GM20431 (cell line): Measurements from ENCODE around the gene C2CD2.

ENCODE experiments used
- in situ Hi-C: fragments of 300-500 bp; cut with MseI, MboI; formaldehyde crosslinking; loops from one replicate; pipeline ENCODE4 v1.15.0; 2020; ENCODE audit warnings: low sequenced_read_pairs; ENCODE audit not compliant: unreplicated experiment

The C2CD2 gene

DNA sequence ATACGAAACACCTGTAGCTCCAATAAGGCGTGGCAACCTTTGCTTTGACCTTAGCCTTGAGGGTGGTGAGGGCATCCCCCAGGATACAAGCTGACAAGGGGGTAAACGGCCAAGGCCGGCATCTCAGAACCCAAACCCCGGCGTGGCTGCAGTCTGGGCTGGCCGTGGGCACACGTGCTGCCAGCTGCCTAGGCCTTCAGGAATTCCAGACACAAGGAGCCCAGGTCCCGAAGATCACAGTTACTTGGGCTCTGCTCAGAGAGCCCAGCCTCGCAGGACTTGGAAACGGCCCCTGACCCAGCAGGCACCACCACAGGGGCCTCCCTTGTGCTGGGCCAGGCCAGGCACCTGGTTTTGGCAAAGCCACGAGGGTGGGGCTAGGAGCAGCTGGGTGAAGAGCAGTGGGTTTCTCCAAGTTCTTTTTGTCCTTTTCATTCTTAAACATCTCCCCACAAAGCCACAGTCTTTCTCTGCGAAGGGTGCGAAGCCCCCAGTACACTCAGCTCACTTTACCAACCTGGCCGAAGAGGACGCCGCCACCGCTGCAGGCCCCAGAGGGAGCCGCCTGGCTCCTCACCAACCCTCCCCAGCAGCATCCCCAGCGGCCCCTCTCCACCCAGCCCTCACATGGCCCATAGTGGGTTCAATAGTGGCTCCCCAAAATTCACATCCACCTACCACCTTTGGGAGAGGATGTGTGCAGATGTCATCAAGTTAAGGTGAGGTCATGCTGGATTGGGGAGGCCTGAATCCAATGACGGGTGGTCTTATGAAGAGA, 101.5 kb downstream of the C2CD2 start:
- in situ Hi-C loops = no loop called here

DNA sequence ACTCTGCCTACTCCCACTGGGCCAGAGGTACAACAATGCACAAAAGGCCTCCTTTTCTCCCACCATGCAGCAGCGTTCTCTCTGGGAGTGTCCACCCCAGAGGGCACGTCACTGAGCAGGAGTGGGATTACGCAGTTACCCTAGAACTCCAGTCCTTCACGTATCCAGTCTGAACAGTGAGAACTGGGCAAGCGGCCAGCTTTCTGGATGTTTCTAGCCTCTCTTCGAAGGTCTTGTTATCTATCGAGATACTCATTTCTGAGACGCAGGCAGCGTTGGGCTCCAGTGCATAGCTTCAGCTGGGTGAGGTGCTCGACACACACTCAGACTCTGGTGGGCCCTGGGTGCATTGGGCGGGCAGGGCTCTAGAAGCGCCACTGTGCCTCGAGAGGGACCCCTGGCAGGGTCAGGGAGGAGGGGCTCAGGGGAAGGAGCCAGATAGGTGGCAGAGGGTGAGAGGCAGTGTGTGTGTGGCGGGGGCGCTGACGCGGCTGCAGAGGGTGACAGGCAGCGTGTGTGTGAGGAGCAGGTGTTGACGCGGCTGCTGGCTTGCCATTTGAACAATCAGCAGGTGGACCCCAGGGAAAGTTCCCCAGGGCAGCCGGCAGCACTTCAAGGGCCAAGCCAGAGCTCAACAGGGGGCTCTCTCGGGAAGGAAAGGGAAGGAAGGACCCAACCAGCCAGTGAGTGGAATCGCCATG, 102.6 kb downstream of the C2CD2 start:
- in situ Hi-C loops = no loop called here

DNA sequence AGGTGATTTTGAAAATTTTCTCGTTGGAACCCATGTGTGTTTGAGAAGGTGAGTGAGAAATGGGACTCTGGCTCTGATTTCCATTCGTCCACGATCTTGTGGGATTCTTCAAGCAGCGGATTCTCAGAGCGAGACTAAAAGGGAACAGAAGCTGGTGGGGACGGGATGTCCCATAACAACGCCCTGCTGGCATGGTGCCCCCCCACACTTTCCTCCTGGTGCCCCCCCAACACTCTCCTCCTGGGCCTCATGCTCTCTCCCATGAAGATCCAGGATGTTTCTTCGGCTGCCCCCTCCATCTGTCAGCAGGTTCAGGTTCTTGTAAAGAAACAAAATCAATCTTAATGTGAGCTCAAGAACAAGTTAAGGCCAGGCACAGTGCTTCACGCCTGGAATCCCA, 103.7 kb downstream of the C2CD2 start:
- in situ Hi-C loops = no loop called here

DNA sequence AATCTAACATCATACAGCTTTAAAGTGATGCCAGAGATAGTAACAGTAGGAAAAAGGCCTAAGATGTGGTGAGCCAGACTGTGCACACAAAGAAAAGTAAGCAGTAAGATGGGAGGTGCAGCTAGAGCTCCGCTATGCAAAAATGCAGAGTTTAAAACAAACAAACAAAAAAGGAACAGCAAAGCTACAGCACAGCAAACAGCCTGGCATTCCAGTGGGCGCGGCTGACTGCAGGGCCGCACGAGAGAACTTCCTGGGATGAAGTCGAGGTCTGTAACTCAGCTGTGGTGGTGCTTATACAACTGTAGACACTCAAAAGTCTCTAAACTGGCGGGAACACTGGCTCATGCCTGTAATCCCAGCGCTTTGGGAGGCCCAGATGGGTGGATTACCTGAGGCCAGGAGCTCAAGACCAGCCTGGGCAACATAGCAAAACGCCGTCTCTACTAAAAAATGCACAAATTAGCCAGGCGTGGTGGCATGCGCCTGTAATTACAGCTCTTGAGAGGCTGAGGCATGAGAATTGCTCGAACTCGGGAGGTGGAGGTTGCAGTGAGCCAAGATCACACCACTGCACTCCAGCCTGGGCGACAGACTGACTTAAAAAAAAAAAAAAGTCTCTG, 104.7 kb downstream of the C2CD2 start:
- in situ Hi-C loops = no loop called here

DNA sequence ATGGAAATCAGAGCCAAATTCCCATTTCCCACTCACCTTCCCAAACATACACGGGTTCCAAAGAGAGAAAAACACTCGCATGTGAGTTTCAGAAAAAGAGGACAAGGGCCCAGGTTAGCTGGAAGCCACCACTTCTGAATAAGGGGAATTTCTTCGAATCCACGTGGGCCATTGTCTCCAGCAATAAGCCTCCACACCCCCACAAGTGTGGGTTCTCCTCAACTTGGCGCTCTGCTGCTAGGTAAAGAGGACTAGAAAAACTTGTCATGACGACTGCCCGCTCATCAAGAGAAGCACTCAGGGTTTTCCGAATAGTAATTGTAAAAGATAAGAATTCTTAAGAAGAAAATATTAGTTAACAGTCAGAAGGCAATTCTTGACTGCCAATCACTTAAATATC, 105.3 kb downstream of the C2CD2 start:
- in situ Hi-C loops = no loop called here

DNA sequence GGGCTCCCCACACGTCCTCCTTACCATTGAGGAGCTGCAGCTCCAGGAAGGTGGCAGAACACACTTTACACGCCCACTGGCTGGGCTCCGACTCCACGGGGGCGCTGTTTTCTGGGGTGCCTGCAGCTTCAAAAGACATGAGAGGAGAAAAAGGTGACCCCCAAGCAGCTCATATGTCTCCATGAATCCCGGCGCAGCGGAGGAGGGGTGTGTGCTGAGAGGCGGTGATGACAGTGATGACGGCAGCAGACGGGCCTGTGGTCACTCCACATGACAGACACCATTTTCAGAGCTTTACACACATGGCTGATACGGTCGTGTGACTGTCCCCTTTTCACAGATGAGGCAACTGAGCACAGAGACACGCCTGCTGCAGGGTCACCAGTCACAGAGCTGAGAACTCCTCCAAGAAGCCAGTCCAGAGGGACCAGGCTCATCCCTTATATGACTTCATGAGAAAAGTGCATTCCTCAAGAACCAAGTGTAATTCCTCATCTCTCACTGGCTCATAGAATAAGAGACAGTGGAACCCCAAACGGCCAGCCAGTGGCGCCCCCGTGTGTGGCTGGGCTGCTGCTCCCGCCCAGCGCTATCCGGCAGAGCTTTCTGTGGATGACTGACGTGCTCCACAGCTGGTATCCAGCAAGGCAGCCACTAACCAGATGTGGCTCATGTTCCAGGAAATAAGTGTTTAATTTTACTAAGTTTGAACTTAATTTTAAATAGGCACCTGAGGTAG, 106.6 kb downstream of the C2CD2 start:
- in situ Hi-C loops = no loop called here

DNA sequence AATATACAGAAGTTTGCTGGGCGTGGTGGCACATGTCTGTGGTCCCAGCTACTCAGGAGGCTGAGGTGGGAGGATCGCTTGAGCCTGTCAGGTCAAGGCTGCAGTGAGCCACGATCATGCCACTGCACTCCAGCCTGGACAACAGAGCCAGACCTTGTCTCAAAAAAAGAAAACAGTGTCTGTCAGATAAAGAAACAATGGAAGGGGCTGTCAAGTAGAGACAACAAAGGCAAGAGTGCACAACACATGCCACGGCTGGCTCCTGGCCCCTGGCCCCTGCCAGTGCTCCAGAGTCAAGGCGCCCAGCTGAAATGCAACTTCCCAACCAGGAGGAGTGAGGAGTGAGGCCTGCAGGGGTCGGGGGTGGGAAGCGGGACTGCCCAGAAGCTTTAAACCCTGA, 107.3 kb downstream of the C2CD2 start:
- in situ Hi-C loops = no loop called here

DNA sequence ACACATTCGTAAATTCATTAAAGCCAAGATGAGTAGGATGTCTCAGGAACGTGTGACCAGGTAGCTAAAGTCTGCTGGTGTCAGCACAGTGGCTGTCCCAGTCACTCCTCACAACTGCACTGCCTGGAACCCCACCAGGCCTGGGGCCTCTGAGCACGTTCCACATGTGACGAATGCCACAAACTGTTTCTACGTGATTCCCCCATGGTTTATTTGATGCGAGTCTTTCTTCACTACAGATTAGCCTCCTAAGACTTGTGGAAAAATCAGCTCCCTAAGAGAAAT, 107.8 kb downstream of the C2CD2 start:
- in situ Hi-C loops = no loop called here

DNA sequence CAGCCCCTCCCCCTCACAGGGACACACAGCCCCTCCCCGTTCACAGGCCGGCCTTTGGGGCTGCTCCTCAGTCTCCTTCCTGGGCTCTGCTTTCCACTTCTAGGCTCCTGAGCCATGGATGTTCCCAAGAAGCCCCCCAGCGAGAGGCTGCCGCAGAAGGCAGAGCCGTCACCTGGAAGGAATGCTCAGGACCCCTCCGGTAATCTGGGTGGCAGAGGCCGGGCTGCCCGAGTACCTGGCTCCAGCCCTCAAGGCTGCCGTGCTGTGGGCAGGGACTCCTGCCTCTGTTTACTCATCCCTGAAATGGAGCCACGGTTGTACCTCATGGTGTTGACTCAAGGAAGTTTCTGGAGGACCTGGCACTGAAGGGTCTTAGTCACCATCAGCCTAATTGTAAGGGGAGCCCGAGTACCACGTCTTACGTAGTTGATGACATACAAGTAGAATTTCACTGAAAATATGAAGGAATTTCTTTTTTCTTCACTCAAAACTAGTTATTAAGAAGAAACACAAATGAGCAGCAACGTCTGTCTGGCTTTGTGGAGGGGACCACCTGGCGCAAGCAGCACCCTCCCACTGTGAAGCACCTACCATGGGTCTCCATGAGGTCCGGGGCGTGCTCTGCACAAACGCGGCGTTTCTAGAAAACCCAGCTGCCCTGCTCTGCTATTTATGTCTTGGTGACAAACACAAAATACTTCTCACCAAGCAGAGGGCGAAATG, 108.3 kb downstream of the C2CD2 start:
- in situ Hi-C loops = no loop called here

DNA sequence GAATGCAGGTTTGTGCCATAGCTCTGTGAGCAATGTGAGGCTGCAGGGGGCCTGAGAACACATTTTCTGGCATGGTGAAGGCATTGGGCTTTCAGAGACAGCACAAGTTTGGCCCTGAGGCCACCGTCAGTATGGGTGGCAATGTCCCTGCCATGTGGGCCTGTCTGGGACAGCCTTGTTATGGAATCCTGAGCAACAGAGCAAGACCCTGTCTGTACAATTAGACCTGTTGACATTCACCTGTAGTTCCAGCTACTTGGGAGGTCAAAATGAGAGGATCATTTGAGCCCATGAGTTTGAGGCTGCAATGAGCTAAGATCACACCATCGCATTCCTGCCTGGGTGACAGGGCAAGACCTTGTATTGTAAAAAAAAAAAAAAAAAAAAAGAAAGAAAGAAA, 110.2 kb downstream of the C2CD2 start:
- in situ Hi-C loops = no loop called here

DNA sequence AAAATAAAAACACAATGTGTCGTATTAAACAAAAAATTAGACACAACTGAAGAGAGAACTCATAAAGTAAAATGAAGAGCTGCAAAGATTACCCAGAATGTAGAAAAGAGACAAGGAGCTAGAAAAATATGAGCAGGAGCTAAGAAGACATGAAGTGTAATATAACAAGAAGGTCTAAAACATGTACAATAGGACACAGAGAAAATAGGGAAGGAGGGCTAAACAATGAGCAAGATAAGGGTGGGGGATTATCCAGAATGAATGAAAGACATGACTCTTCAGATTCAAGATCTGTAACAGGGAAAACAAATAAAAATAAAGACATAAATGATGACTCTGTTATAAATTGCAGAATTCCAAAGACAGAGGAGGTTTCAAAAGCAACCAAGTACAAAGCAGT, 112.9 kb downstream of the C2CD2 start:
- in situ Hi-C loops = no loop called here

DNA sequence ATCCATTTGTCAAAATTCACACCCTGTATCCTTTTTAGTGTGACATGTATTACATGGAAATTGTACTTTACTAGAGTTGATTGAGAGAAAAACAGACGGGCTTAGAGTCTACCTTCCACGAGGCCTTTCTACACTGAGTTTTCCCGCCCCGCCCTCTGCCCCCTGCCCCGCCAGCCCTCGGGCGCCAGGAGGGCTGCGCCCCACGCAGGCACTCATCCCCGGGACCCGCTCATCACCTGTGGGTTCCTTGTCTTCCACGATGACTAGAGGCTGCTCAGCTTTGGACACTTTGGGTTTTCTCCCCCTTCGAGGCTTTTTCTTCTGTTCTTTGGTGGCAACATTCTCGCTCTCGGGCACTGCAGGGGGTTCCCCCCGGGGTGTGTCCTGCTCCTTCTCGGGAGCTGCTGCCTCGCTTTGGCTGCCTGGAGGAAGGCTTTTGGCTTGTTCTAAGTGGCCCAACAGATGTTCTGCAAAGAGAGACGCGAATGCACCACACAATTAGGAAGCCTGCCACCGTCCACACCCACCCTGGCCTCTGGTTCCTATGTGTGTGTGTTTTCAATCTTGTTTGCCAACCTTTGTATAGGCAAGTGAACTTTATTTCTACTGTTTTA, 114.3 kb downstream of the C2CD2 start:
- in situ Hi-C loops = no loop called here

DNA sequence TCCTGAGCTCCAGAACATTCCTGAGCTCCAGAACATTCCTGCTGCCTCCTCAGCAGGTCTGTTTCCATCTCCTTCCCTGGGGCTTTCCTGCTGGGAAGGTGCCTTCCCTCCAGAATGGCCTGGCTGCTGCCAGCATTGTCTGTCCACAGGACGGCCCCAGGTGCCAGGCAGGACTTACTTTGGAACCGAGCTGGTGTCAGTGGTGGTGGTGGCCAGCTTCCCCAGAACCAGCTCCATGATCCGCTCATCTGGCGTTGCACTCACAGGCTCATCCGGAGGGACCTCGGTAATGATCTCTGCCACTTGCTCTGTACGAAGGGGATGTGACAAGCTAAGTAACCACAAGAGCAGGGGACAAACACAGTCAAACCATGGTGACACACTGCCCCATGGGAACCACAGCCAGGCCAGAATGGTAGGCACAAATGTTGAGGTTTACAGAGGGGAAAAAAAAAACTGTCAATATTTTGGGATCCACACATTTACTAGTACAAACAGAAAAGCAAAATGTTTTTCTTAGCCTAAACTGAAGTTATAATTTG, 116.0 kb downstream of the C2CD2 start:
- in situ Hi-C loops = no loop called here

DNA sequence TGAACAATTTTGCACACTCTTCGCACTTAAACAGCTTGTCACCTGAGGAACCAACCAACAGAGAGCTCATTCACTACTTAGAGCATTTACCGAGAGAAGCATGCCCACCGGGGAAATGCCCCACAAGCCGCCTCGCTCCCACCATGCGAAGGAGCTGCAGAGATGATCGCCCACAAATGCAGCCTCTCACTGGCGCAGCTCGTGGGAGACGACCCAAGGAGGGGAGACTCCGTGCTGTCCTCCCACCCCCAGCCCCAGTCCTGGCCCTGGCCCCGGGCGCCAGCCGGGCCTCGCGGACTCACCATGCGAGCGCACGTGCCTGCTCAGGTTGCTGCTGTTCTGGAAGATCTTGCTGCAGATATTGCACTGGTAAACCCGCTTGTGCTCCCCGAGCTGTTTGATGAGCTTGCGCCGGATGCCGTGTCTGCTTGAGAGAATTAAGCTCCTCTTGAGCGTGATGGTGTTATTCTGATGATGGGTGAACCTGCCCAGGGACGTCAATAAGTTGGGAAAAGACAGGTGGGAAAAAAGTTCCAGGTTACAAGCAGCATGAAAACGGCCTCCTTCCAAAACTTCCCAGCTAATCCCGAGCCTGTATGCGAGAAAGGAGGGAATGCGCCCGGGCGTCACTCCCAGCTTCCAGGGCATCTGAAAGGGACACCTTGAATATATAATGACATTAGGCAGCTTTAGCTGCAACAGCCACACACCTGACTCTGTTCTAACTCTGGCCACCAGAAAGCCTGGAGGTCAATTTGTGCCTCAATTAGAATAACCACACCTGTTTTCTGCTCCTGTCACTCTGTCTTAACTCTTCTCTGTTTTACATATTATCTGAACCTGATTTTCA, 117.4 kb downstream of the C2CD2 start:
- in situ Hi-C loops = no loop called here

DNA sequence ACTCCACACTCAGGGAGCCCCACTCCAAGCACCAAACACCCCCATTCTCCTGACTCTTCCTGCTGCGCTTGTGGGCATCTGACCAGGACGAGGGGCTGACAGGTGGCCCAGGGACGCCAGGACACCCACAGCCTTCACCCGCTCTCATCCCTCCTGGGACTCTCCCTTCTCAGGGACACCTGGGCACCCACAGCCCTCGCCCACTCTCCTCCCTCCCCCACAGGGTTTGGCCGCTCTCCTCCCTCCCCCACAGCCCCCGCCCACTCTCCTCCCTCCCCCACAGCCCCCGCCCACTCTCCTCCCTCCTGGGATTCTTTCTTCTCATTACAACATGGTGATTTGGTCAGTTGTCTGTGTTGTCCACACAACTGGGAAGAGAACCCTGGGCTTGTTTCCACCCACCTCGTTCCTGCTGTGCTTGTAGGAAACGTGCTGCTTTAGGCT, 118.1 kb downstream of the C2CD2 start:
- in situ Hi-C loops = no loop called here
